Dedifferentiated amniotic fluid mesenchymal stem cell (primary cell): ENCODE data around the gene ZCCHC3.
"Not testable (repeated sequence)": the region's sequence is repeated elsewhere in the genome, so short reads cannot be mapped to it uniquely, and the experiment has no call there.

Experiments
- DNase-seq: peaks from one replicate; pipeline ENCODE4 v3.0.0-alpha.2; 2016; ENCODE audit errors: extremely low spot score

ZCCHC3 gene

DNA sequence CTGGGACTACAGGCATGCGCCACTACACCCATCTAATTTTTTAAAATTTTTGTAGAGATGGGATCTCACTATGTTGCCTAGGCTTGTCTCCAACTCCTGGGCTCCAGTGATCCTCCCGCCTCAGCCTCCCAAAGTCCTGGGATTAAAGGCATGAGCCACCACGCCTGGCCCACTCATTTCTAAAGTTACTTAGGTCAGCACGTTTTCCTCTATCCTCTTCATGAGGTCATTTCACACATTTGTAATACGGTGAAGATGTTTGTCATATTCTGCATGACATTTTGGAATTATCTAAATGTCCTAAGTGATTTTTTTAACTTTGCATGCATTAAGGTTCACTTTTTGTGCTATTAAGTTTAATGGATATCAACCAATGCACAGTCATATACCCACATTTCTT is 16.0 kb downstream of the ZCCHC3 start:
- DNase-seq: no peak

DNA sequence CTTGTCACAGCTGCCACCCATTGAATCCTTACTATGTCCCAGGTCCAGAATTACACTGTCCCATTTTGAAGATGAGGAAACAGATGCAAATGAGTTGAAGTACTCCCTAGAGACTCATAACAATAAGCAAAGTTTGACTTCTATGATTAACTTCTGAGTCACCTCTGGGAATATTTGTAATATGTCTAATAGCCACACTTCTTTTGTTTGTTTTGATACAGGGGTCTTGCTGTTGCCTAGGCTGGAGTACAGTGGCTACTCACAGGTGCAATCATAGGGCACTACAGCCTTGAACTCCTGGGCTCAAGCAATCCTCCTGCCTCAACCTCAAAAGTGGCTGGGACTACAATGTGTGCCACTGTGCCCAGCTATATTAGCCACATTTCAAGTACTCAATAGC is 16.6 kb downstream of the ZCCHC3 start:
- no peak for DNase-seq

DNA sequence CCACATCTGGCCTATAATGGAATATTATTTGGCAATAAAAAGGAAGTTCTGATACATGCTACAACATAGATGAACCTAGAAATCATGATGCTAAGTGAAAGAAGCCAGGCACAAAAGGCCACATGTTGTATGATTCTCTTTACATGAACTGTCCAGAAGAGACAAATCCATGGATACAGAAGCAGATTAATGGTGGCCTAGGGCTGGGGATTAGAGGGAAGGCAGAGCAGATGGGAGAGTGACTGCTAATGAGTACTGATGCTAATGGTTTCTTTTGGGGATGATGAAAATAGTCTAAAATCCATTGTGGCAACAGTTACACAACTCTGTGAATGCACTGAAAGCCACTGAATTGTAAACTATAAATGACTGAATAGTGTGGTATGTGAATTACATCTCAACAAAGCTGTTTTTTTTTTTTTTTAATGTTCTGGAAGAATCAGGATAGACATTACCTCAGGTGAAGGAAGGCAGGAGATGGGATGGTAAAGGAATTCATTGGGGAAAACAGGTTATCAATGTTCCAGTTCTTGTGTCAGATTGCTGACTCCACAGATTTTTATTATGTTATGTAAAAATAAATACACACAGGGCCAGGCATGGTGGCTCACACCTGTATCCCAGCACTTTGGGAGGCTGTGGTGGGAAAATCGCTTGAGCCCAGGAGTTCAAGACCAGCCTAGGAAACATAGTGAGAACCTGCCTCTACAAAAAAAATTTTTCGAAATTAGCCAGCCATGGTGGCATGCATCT is 19.1 kb downstream of the ZCCHC3 start:
- DNase-seq: no peak

DNA sequence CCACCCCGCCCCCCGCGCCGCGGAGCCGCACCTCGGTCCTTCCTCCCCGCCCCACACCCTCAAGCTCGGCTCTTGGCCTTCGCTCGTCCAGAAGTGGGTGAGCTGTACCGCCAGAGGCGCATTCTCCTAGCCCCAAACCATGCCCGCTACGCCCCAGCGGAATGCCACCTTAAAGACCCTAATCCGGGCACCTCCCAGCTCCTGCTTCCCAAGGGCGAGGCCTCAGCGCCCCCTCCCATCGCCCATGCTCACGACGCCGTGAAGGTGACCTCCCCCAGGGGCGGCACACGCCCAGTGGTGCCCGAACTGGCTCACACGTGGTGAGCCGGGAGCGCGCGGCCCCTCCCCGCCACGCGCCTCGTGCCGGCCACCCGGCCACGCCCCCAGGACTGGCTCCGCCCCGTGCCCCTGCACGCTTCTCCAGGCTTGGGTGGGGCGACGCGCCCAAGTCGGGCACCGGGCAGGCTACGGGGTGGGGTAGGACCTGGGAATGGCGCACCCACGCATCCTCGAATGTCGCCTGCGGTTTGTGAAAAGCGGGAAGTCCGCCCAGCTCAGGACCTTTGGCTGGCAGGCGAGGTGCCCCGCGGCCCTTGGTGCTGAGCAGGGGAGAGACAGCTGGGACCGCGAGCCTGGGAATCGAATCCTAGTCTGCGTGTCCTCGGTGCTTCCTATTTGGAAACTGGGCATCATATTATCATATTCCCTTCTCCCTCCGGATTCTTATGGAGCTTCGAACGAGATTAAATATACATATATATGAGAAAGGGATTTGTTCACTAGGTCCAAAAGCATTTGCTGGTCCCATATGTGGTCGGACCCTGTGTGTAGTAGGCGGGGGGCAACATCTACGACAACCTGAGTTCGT is 27.0 kb downstream of the ZCCHC3 start:
- DNase-seq: peak; percentile 60

DNA sequence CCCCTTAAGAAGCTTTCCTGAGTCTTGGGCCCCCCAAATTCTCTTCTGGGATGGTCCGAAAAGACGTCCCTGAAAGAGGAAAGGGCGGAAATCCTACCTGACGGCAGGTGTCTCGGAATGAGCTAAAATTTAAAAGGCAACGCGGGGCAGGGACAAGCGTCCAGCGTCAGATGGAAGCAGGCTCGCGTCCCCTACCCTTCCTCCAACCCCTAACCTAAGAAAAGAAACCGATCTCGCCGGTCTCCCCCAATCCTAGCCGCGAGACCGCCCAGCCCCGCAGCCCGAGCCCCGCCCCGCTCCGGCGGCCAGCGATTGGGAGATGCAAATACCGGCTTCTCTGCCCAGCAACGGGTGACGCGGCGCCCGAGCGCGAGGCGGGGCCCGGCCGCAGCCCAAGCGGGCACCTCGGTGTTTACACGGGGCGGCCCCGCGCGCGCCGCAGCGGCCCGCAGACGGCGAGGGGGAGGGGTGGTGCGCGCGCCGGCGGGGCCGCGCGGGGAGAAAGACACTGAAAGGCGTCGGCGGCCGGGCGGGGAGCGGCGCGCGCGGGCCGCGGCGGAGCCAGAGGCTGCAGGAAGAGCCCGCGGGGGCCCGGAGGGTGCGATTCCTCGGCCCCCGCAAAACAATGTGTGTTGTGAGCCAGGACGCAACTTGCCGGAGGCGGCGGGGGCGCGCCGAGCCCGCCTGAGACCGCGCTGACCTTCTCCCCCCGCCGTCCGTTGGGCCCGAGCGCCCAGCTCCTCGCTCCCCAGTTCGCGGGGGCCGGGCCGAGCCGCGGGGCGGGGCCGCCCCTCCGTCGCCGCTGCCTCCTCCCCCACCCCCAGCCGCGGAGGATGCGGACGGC is 27.9 kb downstream of the ZCCHC3 start, which contains the start of gene SOX12:
SOX12 (plus strand) TSS at position 508 of the 844 bp plus-strand sequence. CDS start 373 bp downstream, outside the sequence.
- DNase-seq: peak; percentile 85

DNA sequence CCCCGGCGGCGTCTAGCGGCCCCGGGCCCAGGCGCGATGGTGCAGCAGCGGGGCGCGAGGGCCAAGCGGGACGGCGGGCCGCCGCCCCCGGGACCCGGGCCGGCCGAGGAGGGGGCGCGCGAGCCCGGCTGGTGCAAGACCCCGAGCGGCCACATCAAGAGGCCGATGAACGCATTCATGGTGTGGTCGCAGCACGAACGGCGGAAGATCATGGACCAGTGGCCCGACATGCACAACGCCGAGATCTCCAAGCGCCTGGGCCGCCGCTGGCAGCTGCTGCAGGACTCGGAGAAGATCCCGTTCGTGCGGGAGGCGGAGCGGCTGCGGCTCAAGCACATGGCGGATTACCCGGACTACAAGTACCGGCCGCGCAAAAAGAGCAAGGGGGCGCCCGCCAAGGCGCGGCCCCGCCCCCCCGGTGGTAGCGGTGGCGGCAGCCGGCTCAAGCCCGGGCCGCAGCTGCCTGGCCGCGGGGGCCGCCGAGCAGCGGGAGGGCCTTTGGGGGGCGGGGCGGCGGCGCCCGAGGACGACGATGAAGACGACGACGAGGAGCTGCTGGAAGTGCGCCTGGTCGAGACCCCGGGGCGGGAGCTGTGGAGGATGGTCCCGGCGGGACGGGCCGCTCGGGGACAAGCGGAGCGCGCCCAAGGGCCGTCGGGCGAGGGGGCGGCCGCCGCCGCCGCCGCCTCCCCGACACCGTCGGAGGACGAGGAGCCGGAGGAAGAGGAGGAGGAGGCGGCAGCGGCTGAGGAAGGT is 28.7 kb downstream of the ZCCHC3 start:
- DNase-seq: peak; percentile 47

DNA sequence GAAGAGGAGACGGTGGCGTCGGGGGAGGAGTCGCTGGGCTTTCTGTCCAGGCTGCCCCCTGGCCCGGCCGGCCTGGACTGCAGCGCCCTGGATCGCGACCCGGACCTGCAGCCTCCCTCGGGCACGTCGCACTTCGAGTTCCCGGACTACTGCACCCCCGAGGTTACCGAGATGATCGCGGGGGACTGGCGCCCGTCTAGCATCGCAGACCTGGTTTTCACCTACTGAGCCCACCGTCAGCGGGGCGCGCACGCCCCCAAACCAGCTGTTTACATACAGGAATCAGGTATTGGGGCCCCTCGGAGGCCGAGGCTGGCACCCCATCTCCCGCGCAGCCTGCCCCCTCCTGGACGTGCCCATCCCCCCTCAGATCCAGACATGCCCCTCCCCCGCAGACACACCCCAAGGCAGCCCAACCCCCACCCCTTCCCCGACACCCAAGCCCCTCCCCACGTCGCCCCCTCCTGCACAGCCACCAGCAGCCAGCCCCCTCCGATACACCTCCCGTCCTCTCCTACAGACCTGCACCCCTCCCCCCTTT is 29.3 kb downstream of the ZCCHC3 start:
- DNase-seq: no peak

DNA sequence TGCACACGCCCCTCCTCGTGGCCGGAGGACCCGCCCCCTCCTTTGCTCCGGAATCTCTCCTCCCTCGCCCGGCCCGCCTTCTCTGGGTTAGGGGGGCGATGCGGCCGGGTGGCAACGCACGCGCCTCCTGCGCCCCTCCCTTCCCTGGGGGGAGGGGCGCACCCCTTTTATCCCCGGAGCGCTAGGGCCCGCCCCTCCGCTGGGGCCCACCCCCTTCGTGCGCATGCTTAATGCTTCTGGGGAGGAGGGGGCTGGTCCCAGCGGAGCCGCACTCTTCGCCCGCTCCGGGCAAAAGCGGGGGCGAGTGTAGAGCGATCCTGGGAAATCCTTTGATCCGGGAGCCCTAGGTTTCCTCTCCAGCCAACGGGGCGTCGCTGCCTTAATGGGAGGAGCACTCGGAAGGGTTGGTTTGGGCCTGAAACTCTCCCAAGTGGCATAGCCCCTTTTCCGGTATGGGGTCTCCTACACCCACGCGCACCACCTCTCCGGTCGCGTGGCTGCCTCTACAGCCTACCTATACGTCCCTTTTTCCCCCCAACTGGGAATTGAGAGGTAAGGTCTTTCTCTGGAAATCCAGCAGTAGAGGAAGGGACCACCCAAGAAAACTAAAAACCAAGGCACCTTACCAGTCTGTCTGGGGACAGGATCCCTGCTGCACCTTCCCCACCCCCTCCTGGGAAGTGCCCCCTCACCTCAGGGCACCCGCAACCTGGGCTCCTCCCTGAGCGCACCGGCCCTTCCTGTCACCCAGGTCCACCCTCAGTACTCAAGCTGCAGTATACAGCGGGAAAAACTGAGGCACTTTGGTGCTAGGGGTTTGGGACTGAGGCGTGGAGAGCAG is 30.0 kb downstream of the ZCCHC3 start:
- peak; percentile 67 for DNase-seq

DNA sequence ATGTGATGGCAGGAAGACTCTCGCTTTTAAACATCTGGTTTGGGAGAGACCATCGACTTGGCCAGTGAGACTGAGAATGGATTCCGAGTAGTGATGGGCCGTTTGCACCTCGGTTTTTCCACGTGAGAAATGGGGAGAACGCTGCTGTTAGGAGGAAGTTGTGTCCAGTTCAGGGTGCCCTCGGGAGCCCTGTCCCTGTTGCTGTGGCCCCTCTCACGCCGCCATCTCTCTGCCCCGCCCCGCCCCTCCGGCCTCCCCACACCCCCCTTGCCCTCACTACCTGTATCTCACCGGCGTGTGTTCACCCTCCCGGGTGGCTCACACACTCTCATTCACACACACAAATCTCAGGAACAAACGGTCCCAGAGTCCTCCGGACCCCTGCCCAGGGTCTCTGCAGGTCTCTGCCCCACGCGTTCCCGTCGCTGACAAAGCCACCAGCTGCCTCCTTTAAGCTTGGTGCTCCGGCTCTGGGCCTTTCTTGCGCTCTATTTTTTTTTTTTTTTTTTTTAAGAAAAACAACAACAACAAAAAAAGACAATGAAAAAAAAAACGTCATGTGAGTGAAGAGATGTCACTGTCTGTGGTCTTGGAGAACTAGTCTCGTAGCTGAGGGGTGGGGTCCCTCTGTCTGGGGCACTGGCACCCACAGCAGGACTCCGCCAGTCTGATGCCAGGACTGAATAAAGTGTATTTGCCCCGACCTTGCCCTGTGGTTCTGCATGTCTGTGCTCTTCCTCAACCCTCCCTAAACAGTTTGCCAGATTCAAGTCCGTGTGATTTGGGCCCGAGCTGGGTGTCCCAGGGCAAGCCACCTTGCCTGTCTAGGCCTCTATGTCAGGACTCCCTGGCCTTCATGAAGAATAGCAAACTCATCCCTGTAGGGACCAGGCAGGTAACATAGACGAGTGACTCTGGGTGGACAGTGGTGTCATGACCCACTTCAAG is 30.9 kb downstream of the ZCCHC3 start:
- DNase-seq: no peak

DNA sequence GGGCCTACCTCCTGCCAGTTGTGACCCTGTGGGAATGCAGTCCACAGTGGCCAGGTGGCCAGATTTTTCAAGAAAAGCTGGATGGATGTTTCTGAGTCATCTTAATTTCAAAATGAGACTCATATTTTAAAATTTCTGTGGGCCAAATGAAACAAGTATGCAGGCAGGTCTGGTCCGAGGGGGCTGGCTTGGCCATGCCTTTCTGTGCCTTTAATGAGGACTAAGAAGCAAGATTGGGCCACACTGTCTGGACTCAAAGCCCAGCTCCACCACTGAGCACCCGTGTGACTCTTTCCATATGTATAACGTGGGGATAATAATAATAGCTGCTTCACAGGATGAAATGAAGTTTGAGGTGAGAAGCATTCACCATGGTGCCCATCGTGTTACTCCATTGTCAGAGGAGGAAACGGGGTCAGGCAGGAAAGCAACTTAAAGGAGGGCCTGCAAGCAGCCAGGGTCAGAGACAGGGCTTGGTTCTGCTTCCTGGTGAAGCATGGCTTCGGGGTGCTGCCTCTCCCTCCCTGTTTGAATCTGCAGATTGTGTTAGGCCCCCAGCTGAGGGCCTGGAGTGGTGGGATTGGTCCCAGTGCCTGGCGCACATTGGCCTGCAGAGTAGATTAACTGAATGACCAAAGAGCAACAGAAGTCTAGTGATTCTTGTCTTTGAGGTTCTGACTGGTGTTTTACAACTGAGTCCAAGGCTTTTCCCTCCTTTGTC is 31.8 kb downstream of the ZCCHC3 start:
- no peak for DNase-seq

DNA sequence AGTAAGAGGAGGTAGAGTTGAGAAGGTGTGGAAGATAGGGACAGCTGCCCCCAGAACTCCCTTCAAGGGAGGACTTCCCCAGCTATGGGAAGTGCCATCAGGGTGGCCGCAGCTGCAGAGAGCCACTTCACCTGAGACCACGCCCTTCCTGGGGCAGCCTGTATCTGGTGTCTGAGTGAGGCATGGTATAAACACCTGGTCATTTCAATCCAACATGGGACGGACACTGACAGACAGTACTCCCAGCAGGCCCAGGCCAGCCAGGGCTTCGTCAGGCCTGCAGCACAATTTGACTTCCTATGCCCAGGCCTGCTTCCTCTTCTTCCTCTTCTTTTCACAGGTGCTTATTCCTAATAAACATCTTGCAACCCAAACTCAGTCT is 32.5 kb downstream of the ZCCHC3 start:
- DNase-seq: no peak

DNA sequence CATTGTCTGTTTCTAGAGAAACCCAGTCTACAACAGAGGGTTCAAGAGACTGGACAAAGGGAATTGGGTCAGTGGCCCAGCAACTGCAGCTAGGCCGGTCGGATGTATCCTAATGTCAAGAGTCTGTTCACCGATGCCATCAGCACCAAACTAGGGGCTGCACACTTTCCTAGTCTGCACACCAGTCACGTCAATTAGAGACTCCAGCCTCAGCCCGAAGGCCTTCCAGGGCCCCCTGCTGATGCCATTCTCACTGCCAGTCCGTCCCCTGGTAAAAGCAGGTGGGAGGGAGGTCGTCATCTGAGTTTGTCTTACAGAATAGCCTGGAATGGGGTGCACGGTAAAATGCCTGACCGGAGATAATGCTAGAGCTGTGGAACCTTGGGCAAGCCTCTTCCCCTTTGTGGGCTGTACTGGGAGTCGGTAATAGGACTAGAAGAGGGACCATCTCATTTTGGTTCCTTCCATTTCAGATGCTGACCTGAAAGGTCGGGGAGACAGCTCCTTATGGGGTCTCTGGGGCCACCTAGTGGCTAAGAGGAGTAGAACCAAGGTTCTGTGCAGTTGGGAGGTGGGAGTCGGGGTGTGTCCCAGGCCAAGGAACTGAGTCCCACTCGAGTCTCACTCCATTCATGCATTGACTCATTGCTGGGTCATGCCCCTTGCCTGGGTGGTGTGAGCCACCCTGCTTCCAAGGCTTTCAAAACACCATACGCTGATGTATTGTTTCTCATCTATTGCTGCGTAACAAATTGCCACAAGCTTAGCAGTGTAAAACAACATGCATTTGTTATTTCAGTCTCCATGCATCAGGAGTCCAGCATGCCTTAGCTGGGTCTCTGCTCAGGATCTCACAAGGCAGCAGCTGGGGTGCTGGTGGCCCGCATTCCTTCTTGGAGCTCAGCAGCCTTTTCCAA is 33.1 kb downstream of the ZCCHC3 start:
- peak; percentile 58 for DNase-seq

DNA sequence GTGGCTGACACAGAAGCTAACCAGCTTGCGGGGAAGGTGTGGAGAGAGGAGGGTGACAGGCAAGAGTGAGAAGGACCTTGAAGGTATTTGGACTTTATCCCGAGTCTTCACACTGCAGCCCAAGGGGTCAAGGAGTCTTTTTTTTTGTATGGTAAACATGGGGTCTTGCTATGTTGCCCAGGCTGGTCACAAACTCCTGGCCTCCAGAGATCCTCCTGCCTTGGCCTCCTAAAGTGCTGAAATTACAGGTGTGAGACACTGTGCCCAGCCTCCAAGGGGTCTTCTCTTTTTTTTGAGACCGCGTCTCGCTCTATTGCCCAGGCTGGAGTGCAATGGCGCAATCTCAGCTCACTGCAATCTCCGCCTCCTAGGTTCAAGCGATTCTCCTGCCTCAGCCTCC is 37.2 kb downstream of the ZCCHC3 start:
- DNase-seq: no peak

DNA sequence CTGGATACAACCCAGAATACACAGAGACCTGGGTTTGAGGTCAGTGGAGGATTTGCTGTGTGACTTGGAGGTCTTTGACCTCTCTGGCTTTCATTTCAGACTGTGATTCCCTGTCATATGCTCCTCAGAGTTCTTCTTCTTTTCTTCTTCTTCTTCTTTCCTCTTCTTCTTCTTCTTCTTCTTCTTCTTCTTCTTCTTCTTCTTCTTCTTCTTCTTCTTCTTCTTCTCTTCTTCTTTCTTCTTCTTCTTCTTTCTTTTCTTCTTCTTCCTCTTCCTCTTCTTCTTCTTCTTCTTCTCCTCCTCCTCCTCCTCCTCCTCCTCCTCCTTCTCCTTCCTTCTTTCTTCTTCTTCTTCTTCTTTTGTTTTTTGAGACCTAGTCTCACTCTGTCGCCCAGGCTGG is 38.7 kb downstream of the ZCCHC3 start:
- DNase-seq: not testable (repeated sequence)

DNA sequence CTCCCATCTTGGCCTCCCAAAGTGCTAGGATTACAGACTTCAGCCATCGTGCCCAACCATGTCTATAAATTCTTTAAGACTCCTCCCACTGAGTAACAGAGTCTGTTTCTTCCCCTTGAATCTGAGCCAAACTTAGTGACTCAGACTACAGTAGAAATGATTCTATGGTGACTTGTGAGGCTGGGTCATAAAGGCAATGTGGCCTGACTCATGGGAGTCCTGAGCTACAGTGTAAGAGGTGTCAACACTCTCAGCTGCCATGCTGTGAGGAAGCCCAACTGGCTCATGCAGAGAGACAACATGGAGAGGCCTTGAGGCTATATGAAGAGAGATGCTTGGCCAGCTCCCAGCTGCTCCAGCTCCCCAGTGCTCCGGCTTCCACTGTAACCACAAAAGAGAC is 44.3 kb downstream of the ZCCHC3 start:
- DNase-seq: no peak

DNA sequence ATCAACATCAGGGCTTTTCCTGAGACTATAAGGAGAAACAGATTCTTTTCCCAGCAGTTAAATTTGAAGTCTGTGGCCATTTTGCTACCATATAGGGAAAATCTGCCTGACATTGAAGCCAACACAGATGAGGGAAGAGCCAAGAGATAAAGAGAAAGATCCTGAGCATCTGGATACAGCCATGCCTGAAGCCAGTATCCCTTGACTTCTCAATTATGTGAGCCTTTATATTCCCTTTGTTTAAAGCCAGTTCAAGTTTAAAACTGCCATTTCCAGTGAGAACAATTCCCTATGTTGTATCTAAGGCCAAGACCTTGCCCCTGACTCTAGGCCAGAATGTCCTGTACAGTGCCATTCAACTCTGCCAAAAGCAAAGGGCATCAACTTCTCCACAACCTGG is 45.7 kb downstream of the ZCCHC3 start:
- DNase-seq: no peak

DNA sequence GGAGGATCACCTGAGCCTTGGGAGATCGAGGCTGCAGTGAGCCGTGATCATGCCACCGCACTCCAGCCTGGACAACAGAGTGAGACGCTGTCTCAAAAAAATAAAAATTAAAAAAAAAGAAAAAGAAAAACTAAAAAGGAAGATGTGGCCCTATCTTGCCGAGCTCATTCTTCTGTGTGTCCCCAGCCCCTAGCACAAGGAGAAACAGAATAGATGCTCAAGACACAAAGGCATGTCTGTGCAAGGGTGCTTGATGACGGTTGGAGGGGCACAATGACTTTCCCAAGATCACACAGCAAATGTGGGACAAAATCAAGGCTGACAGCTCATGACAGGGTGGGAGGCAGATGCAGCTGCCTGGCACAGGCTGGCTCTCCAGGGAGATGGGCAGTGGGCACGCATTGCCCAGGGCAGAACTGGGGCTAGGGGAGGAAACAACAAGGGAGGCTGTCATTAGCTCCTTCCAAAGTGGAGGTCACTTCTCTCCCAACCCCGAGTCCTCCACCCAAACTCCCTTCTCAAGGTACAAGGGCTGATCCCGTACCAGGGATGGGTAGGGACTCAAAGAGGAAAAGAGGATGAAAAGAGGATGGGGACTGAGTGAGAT is 48.8 kb downstream of the ZCCHC3 start:
- DNase-seq: no peak
